DOHH2 (cell line): Measurements from ENCODE around the gene CAMSAP3.

Experiments used
- H3F3A ChIP-seq: fragments of 200-600 bp; sonication (generic), shearing (Covaris generic); 2 replicates; pipeline ENCODE4 v1.6.0; 2016; ENCODE audit warnings: antibody characterized with exemption, mild to moderate bottlenecking; ENCODE audit not compliant: control insufficient read depth, insufficient read depth
- H3K27ac ChIP-seq: fragments of 200-600 bp; sonication (generic); 2 replicates; pipeline ENCODE4 v1.5.1; 2014; ENCODE audit warnings: low read depth, mild to moderate bottlenecking, low read length, moderate library complexity
- H3K27me3 ChIP-seq: fragments of 200-600 bp; sonication (generic); 2 replicates; pipeline ENCODE4 v1.6.1; 2014; ENCODE audit warnings: mild to moderate bottlenecking, low read length, mixed read lengths; ENCODE audit not compliant: control insufficient read depth
- H3K36me3 ChIP-seq: fragments of 200-600 bp; sonication (generic); 2 replicates; pipeline ENCODE4 v1.6.1; 2014; ENCODE audit warnings: mild to moderate bottlenecking, low read length, moderate library complexity, mixed read lengths; ENCODE audit not compliant: control insufficient read depth
- H3K4me1 ChIP-seq: fragments of 200-600 bp; sonication (generic); 2 replicates; pipeline ENCODE4 v1.6.1; 2014; ENCODE audit warnings: mild to moderate bottlenecking, low read length, mixed read lengths; ENCODE audit not compliant: control insufficient read depth
- H3K4me2 ChIP-seq: fragments of 200-600 bp; sonication (generic); 2 replicates; pipeline ENCODE4 v1.6.0; 2014; ENCODE audit warnings: mild to moderate bottlenecking, low read length, moderate library complexity
- H3K4me3 ChIP-seq: fragments of 200-600 bp; sonication (generic); 2 replicates; pipeline ENCODE4 v1.5.1; 2014; ENCODE audit warnings: mild to moderate bottlenecking, low read length, mixed read lengths
- H3K79me2 ChIP-seq: fragments of 200-600 bp; sonication (generic); 2 replicates; pipeline ENCODE4 v1.6.1; 2014; ENCODE audit warnings: mild to moderate bottlenecking, low read length, mixed read lengths; ENCODE audit not compliant: control insufficient read depth
- H3K9me2 ChIP-seq: fragments of 200-600 bp; sonication (generic); replicated peaks from 2 replicates; pipeline ENCODE4 v1.6.1; 2014; ENCODE audit warnings: mild to moderate bottlenecking, low read length, mixed read lengths; ENCODE audit not compliant: control insufficient read depth
- H3K9me3 ChIP-seq: fragments of 200-600 bp; sonication (generic); 2 replicates; pipeline ENCODE4 v1.6.1; 2014; ENCODE audit warnings: antibody characterized with exemption, low read length, mixed read lengths; ENCODE audit not compliant: control insufficient read depth, insufficient read depth
- H4K20me1 ChIP-seq: fragments of 200-600 bp; sonication (generic); 2 replicates; pipeline ENCODE4 v1.6.0; 2014; ENCODE audit warnings: low read depth, mild to moderate bottlenecking, antibody characterized with exemption, low read length, moderate library complexity; ENCODE audit not compliant: control insufficient read depth, insufficient read depth
- EZH2phosphoT487 ChIP-seq: fragments of 200-600 bp; sonication (generic); IDR thresholded peaks from 2 replicates; pipeline ENCODE4 v1.6.1; 2017; ENCODE audit warnings: borderline replicate concordance, mild to moderate bottlenecking, antibody characterized with exemption, low read length, moderate library complexity, mixed read lengths
- TF ChIP-seq, protein P1 (sequence below): fragments of 200-600 bp; sonication (generic); IDR thresholded peaks from one replicate; pipeline ENCODE4 v1.5.1; 2014; ENCODE audit warnings: antibody characterized with exemption, mild to moderate bottlenecking, low read depth, low read length; ENCODE audit not compliant: poor library complexity, severe bottlenecking

Gene CAMSAP3

DNA sequence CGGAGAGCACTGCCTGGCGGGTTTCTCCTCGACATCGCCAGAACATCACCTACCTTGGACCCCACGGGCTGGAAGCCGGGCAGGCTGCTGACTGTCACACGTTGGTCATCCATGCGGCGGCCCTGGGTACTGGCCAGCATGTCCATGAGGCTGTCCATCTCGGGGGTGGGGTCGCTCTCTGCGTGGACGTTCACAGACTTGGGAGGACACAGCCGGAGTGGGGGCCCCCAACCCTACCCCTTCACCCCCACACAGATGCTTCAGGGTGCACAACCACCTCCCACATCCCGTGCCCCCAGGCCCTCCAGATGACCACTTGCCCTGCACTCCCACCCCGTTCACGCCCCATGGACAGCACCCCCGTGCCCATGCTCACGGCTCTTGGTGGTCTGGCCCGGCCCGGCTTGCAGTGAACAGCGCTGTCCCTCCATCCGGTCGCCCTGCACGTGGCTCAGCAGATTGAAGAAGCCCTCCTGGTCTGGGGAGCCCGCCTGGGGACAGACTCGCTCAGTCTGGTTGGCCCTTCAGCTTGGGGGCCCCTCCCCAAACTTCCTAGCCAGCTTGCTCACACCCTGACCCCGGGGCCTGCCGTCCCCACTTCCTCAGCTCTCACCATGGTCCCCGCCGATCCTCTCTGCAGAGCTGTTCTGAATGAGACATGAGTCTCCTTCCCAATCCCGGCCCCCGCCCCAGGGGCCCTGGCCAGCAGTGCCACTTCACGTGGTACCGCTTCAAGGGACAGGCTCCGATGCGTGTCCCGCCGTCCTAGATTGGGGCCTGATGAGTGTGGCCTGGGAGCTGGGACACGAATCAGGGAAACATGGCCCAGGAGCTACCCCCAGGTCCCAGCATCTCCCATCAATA, 36.9 kb downstream of the CAMSAP3 start:
- Histone ChIP-seq H3K4me3 (no peak overlapping the region), H3K9me2 (no peaks in the 10 kb centered on the region), H3F3A (no peaks in the 10 kb centered on the region), H3K9me3 (no peaks in the 10 kb centered on the region), H3K4me1 (peaks cover 39% of the 10 kb centered on the region), H3K36me3 (peaks cover 3% of the 10 kb centered on the region), H3K27ac (no peak overlapping the region), H3K27me3 (no peaks in the 10 kb centered on the region), H3K79me2 (peaks cover 48% of the 10 kb centered on the region), H3K4me2 (no peak overlapping the region), H4K20me1 (no peaks in the 10 kb centered on the region)
- TF ChIP-seq, protein P1, sequence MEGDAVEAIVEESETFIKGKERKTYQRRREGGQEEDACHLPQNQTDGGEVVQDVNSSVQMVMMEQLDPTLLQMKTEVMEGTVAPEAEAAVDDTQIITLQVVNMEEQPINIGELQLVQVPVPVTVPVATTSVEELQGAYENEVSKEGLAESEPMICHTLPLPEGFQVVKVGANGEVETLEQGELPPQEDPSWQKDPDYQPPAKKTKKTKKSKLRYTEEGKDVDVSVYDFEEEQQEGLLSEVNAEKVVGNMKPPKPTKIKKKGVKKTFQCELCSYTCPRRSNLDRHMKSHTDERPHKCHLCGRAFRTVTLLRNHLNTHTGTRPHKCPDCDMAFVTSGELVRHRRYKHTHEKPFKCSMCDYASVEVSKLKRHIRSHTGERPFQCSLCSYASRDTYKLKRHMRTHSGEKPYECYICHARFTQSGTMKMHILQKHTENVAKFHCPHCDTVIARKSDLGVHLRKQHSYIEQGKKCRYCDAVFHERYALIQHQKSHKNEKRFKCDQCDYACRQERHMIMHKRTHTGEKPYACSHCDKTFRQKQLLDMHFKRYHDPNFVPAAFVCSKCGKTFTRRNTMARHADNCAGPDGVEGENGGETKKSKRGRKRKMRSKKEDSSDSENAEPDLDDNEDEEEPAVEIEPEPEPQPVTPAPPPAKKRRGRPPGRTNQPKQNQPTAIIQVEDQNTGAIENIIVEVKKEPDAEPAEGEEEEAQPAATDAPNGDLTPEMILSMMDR = no peak
- no peak for TF ChIP-seq EZH2phosphoT487

DNA sequence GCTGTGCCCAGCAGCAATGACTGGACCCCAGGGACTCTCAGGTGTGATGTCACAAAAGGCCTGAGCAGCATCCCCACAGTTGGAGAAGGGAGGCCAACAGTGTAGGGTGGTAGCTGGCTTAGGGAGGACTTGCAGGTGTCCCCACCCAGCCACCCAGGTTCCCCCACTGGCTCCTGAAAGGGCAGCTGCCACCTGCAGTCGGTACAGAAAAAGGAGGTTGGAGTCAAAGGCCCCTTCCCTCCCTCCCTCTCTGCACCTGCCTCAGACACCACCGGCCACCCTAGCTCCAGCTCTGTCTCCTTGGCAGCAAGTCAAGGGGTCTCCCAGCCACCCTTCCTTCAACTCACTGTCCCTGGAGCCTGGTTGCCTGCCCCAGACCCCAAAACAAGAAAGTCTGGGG, 38.0 kb downstream of the CAMSAP3 start, which contains the start of gene PCP2:
Gene PCP2, minus strand, starts transcription at position 22 of the 400 bp plus-strand sequence. CDS start 262 bp downstream, outside the sequence.
- no peaks in the 10 kb centered on the region; the same call in 1 of the 2 replicates for H3K36me3 ChIP-seq
- H3K4me2 ChIP-seq = no peak within 1 kb of the TSS
- TF ChIP-seq, protein P1 = no peak
- TF ChIP-seq EZH2phosphoT487 = no peak
- no peaks in the 10 kb centered on the region for H3K27me3 ChIP-seq
- no peak within 1 kb of the TSS for H3K27ac ChIP-seq
- H3K9me3 ChIP-seq = no peaks in the 10 kb centered on the region
- no peaks in the 10 kb centered on the region for H3F3A ChIP-seq
- H3K4me3 ChIP-seq = no peak within 1 kb of the TSS
- no peaks in the 10 kb centered on the region for H3K9me2 ChIP-seq
- no peaks in the 10 kb centered on the region for H4K20me1 ChIP-seq
- peaks cover 33% of the 10 kb centered on the region for H3K4me1 ChIP-seq
- H3K79me2 ChIP-seq = peaks cover 45% of the 10 kb centered on the region

DNA sequence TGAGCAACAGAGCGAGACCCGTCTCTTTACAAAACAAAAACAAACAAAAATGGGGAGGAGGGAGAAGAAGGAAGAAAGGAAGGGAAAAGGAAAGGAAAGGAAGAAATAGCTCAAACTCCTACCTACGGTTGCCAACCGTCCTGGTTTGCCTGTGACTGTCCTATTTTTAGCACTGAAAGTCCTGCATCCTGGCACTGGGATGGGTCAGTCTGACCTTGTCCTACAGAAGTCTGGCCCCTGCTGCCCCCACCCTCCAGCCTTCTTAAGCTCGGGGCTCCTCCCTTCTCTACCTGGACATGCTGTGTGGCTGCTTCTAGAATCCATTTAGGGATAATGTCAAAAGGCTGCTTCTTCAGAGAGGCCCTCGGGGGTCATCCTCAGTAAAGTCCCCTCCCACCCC, 40.0 kb downstream of the CAMSAP3 start:
- H3F3A ChIP-seq = peaks cover 6% of the 10 kb centered on the region; the same call in 1 of the 2 replicates
- no peaks in the 10 kb centered on the region for H3K27me3 ChIP-seq
- H3K9me2 ChIP-seq = no peaks in the 10 kb centered on the region
- H4K20me1 ChIP-seq = no peaks in the 10 kb centered on the region
- peaks cover 27% of the 10 kb centered on the region for H3K4me1 ChIP-seq
- H3K27ac ChIP-seq = no peak overlapping the region
- H3K9me3 ChIP-seq = peaks cover 5% of the 10 kb centered on the region; the same call in 1 of the 2 replicates
- no peak overlapping the region for H3K4me3 ChIP-seq
- peaks cover 30% of the 10 kb centered on the region for H3K79me2 ChIP-seq
- H3K36me3 ChIP-seq = peaks cover 10% of the 10 kb centered on the region; the same call in 1 of the 2 replicates
- TF ChIP-seq EZH2phosphoT487 = no peak
- TF ChIP-seq, protein P1 = no peak
- H3K4me2 ChIP-seq = no peak overlapping the region
